Prostate gland (tissue), 2 donors: ENCODE results near the gene DNAH8.

Experiments
- POLR2A ChIP-seq: fragments of 450-650 bp; IDR thresholded peaks from one replicate; pipeline ENCODE4 v1.6.1; 2016; ENCODE audit warnings: antibody characterized with exemption, mild to moderate bottlenecking
- POLR2AphosphoS5 ChIP-seq: sonication (generic); formaldehyde crosslinking; IDR thresholded peaks from one replicate; pipeline ENCODE4 v1.6.1; 2017; ENCODE audit warnings: antibody characterized with exemption
- TF ChIP-seq, protein P1 (sequence below), 4 experiments: fragments of 200-600 bp in 2 of 4; fragments of 450-650 bp in 2 of 4; sonication (generic) in 2 of 4; IDR thresholded peaks; 1 replicate in 3 of 4; 2 replicates in 1 of 4; pipeline ENCODE4 v1.5.1; 2016 to 2019; ENCODE audit warnings: antibody characterized with exemption in 4 of 4, mild to moderate bottlenecking in 2 of 4, moderate library complexity in 2 of 4

DNA sequence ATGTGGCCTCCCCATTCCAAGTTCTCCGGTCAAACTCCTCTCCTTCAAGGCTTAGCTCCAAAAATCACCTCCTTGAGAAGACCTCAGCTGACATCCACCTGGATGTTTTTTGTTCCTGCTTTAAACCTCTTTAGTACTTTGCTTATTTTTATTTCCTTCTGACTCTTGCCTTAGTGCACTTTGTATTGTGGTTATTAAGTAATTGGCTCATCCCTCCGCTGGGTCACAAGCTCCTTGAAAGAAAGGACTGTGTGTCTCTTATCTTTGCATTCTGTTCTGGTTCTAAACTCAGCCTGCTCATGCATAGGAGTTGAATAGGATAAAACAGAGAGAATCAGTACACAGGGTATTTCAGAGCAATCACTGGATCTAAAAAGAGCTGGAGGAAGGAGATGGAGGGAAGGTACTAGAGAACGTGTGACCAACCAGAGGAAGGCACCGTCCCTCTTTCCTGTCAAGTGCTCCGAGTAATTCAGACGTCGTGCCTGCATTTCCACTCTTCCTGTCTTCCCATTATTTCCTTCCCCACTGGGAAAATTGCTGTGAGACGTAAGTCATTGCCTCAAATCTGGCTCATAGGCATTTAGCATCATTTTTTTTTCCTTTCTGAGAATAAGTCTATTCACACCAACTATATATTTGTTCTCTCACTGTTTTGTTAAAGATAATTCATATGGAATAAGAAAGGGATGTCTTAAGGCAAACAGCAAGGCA, 273.8 kb downstream of the DNAH8 start:
- TF ChIP-seq, protein P1, sequence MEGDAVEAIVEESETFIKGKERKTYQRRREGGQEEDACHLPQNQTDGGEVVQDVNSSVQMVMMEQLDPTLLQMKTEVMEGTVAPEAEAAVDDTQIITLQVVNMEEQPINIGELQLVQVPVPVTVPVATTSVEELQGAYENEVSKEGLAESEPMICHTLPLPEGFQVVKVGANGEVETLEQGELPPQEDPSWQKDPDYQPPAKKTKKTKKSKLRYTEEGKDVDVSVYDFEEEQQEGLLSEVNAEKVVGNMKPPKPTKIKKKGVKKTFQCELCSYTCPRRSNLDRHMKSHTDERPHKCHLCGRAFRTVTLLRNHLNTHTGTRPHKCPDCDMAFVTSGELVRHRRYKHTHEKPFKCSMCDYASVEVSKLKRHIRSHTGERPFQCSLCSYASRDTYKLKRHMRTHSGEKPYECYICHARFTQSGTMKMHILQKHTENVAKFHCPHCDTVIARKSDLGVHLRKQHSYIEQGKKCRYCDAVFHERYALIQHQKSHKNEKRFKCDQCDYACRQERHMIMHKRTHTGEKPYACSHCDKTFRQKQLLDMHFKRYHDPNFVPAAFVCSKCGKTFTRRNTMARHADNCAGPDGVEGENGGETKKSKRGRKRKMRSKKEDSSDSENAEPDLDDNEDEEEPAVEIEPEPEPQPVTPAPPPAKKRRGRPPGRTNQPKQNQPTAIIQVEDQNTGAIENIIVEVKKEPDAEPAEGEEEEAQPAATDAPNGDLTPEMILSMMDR (IDR thresholded peaks at IDR 0.05): no peak
- TF ChIP-seq POLR2AphosphoS5 (no peak), POLR2A (no peak)
